IPS DF 6.9 (cell line): ENCODE results near the gene DPP6.

Source experiments
- DNase-seq: peaks from one replicate; pipeline ENCODE4 v3.0.0-alpha.2; 2013; ENCODE audit warnings: low read depth, low spot score
- H3K27ac ChIP-seq: one replicate; pipeline ENCODE4 v1.5.1; 2013; ENCODE audit warnings: low read length, control low read depth
- H3K27me3 ChIP-seq: 2 replicates; pipeline ENCODE4 v1.6.1; 2013; ENCODE audit warnings: mild to moderate bottlenecking, low read length; ENCODE audit not compliant: control insufficient read depth, insufficient read depth
- H3K36me3 ChIP-seq: 2 replicates; pipeline ENCODE4 v1.6.1; 2013; ENCODE audit warnings: low read length; ENCODE audit not compliant: control insufficient read depth, insufficient read depth
- H3K4me1 ChIP-seq: 2 replicates; pipeline ENCODE4 v1.6.1; 2013; ENCODE audit warnings: low read length; ENCODE audit not compliant: control insufficient read depth, insufficient read depth
- H3K4me3 ChIP-seq: 2 replicates; pipeline ENCODE4 v1.5.1; 2013; ENCODE audit warnings: mild to moderate bottlenecking, low read length
- H3K9me3 ChIP-seq: 2 replicates; pipeline ENCODE4 v1.6.1; 2013; ENCODE audit warnings: low read length, inconsistent platforms; ENCODE audit not compliant: control insufficient read depth, insufficient read depth
- WGBS: extraction: QIAGEN DNeasy Blood & Tissue Kit; methylation state at CpG from one replicate; pipeline ENCODE4 v1.1.7; 2013; ENCODE audit warnings: mixed read lengths, missing lambda C conversion rate; ENCODE audit not compliant: insufficient read length, insufficient coverage; 5-methylcytosine and 5-hydroxymethylcytosine counted together

Gene DPP6

DNA sequence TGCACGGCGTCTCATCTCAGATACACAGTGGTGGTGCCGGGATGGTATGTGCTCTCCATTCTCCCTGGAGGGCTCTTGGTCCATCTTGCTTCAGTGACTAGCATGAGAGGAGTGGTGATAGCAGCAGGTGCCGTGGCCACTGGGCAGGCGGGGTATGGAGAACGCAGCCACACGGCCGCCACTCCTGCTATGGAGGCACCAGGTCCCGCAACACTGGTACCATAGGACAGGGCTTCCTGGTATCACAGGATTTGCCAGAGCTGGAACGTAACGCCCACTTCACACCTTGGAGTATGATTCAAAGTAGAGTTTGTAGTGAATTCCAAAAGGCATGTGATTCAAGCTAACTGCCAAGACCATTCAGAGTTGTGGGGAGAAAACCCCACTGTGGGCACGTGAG lies 284.1 kb downstream of the DPP6 start:
- H3K36me3 ChIP-seq, result no peaks in the 10 kb centered on the region
- H3K4me1 ChIP-seq, result 0 out of 2 replicates have a peak, but pooled peaks cover 2% of the 10 kb centered on the region
- no peaks in the 10 kb centered on the region for H3K9me3 ChIP-seq
- DNase-seq, result no peak
- WGBS, result no CpG with 5 or more reads among the region's 12 CpGs
- H3K4me3 ChIP-seq, result no peak overlapping the region
- no peak overlapping the region for H3K27ac ChIP-seq
- no peaks in the 10 kb centered on the region for H3K27me3 ChIP-seq

DNA sequence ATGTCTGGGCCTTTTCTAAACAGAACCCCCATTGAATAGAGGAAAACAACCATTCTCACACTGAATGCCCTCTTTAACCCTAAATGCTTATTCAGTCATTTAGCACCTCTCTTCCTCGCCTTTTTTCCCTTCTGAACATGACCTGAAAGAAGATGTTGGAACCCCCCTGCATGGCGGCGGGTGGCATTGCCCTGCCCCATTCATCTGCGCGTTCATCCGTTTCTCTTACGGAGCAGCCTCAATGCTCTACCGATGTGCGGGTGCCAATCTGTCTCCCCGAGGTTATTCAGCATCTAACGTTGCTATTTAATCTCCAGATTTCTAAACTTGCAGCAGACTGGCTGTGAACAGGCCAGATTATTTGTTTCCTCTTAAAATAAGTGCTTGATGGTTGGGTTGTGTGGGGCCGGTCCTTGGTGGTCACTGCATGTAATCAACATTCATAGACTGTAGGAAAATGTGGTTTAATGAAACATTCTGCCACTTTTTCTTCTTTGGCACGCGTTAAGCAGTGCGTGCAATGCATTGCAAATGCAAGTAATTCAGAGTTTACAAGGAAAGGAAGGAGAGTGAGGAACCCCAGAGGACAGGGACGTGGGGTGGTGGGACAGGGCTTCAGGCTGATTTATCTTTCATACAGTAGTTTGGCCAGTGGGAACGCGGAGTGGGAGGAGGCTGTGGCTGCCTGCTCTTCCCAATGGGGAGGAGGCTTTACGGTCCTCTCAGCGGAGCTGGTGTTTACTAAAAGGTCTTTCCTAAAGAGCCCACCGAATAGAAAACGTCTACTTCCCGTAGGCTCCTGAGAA lies 286.7 kb downstream of the DPP6 start:
- no peak for DNase-seq
- H3K27me3 ChIP-seq, result no peaks in the 10 kb centered on the region
- H3K27ac ChIP-seq, result no peak overlapping the region
- H3K4me1 ChIP-seq, result 0 out of 2 replicates have a peak, but pooled peaks cover 2% of the 10 kb centered on the region
- H3K36me3 ChIP-seq, result no peaks in the 10 kb centered on the region
- H3K4me3 ChIP-seq, result no peak overlapping the region
- WGBS, result no CpG with 5 or more reads among the region's 23 CpGs
- no peaks in the 10 kb centered on the region for H3K9me3 ChIP-seq

DNA sequence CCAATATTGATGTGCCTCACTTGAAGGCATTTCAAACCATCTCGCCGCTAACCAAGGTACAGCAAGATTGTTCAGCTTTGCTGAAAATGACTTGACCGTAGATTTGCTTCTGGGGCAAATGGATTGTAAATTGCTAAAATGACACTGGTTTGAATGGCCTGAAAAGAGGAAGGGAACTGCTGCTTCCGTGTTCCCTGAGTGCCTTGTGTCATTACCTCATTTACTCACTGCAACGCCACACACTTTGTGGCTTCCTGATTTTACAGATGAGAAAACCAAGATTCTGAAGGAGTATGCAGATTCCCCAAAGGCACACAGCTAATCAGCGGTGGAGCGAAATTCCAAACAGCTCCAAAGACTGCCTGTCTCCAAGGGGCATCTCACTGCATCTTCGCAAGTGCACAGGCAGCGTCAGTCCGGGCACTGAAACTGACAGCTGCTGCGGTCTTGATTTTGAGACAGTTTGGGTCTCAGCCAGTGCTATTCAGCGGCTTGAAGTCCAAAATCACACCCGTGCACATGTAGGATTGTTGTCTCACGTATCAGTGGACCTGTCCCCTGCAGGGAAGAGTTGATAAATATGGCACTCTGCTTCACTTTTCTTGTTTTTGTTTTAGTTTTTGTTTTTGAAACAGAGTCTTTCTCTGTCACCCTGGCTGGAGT lies 290.9 kb downstream of the DPP6 start:
- no peaks in the 10 kb centered on the region for H3K36me3 ChIP-seq
- H3K27me3 ChIP-seq, result no peaks in the 10 kb centered on the region
- no peaks in the 10 kb centered on the region for H3K4me1 ChIP-seq
- DNase-seq, result no peak
- WGBS, result no CpG with 5 or more reads among the region's 14 CpGs
- no peak overlapping the region for H3K4me3 ChIP-seq
- no peak overlapping the region for H3K27ac ChIP-seq
- H3K9me3 ChIP-seq, result no peaks in the 10 kb centered on the region

DNA sequence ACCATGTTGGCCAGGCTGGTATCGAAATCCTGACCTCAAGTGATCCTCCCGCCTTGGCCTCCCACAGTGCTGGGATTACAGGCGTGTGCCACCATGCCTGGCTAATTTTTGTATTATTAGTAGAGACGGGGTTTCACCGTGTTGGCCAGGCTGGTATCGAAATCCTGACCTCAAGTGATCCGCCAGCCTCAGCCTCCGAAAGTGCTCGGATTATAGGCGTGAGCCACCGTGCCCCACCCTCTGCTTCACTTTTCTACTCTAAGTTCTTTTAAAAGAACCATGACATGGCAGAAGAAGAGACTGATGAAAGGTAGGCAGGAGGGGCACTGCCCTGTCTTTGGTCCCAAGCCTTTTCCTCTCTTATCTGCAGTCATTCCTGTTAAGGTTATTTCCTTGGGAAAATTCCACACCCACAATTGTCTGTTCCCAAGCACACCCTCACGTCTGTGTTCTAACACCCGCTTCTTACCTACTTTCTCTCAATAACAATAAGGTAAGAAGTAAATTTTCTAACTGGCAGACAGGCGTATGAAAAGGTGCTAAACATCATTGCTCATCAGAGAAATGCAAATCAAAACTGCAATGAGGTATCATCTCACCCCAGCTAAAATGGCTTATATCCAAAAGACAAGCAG lies 291.7 kb downstream of the DPP6 start:
- H3K27ac ChIP-seq, result no peak overlapping the region
- no peak overlapping the region for H3K4me3 ChIP-seq
- no peaks in the 10 kb centered on the region for H3K9me3 ChIP-seq
- no peaks in the 10 kb centered on the region for H3K4me1 ChIP-seq
- H3K36me3 ChIP-seq, result no peaks in the 10 kb centered on the region
- no peak for DNase-seq
- no peaks in the 10 kb centered on the region for H3K27me3 ChIP-seq
- no CpG with 5 or more reads among the region's 14 CpGs for WGBS

DNA sequence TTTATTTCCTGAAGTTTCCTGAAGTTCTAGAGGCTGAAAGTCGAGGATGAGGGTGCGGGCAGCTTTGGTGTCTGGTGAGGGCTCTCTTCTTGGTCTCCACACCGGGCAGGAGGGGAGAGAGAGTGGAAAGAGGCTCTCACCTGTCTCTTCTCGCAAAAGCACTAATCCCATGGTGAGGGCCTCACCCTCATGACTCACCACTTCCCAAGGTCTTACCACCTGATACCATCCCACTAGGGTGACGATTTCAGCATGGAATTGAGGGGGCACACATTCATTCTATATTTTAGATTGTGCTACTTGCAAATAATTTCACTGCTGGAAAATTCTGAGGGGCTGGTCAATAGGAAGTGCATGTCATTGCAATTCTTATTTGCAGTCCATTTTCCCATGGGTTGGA lies 292.9 kb downstream of the DPP6 start:
- no peaks in the 10 kb centered on the region for H3K36me3 ChIP-seq

DNA sequence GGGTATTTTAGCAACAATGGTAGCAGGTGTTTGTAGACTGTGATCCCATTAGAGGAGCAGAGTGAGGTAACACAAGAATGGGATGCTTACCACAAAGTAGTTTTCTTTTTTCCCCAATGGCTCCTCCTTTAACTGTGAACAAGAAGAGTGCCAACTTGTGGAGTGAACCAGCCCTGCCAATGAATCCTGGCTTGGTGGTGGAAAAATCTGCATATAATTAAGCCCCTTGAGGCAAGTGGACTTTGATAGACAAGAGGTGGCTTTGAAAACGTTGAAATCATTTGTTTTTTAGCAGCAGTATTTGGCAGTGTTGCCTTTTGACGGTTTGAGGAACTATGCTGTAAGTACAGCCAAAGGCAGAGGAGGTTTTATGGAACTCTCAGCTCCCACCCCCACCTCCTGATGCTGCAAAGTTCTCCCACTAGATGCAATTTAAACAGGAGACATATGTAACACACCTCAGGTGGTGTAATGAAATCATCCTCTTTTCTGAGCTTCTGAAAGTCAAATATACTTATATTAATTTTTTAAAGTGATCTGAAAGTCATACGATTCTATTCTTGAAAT lies 295.6 kb downstream of the DPP6 start:
- H3K36me3 ChIP-seq, result no peaks in the 10 kb centered on the region
- H3K27ac ChIP-seq, result no peak overlapping the region
- H3K4me3 ChIP-seq, result no peak overlapping the region
- H3K9me3 ChIP-seq, result no peaks in the 10 kb centered on the region
- H3K4me1 ChIP-seq, result no peaks in the 10 kb centered on the region
- DNase-seq, result no peak
- no CpG with 5 or more reads among the region's 3 CpGs for WGBS
- H3K27me3 ChIP-seq, result no peaks in the 10 kb centered on the region

More for the DNA sequence above, 292.9 kb downstream of the DPP6 start:
- H3K4me3 ChIP-seq, result no peak overlapping the region
- no peaks in the 10 kb centered on the region for H3K9me3 ChIP-seq
- WGBS, result no CpG with 5 or more reads among the region's 5 CpGs
- DNase-seq, result no peak
- H3K27ac ChIP-seq, result no peak overlapping the region
- H3K4me1 ChIP-seq, result no peaks in the 10 kb centered on the region
- H3K27me3 ChIP-seq, result no peaks in the 10 kb centered on the region

DNA sequence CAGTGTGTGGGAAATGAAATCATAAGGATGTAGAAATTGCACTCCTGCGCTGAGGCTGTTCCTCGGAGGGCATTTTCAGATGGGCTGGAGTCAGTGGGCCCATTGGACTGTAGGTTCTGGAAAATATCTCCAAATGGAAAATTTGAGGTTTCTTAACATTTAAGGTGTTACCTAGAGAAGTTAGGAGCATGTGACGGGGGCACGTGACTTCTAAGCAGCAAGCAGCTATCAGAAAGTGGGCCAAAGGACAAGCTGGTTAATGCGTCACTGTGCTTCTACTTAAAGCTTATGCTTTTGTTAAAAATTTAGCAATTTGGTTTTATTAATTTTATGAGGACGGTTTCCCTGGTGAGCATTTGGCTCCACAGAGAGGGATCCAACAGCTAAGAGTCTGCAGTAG lies 298.7 kb downstream of the DPP6 start:
- Histone ChIP-seq H3K36me3 (no peaks in the 10 kb centered on the region), H3K4me3 (no peak overlapping the region), H3K27me3 (no peaks in the 10 kb centered on the region), H3K27ac (no peak overlapping the region), H3K9me3 (no peaks in the 10 kb centered on the region), H3K4me1 (no peaks in the 10 kb centered on the region)
- no CpG with 5 or more reads among the region's 6 CpGs for WGBS
- no peak for DNase-seq

DNA sequence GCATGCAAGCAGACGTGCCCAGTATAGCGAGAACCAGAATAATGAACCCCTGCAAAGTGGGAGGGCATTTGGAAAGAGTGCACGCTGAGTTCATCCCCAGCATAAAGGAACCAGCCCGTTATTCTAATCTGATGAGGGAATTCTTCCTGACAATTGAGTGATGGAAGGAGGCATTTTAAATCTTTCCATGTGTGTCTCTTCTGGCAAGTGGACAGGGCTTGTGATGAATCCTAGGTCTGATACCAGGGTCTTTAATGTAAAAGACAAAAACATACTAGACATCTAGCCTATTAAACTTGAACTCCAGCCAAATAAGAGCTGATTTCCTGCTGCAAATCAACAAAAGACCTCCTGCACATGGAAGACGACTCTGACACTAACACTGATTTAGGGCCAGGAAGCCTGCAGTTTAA lies 301.2 kb downstream of the DPP6 start:
- no peaks in the 10 kb centered on the region for H3K36me3 ChIP-seq
- H3K27me3 ChIP-seq, result no peaks in the 10 kb centered on the region
- no peak overlapping the region for H3K4me3 ChIP-seq
- H3K9me3 ChIP-seq, result no peaks in the 10 kb centered on the region
- H3K4me1 ChIP-seq, result no peaks in the 10 kb centered on the region
- no peak for DNase-seq
- no peak overlapping the region for H3K27ac ChIP-seq
- WGBS, result no CpG with 5 or more reads among the region's 5 CpGs

DNA sequence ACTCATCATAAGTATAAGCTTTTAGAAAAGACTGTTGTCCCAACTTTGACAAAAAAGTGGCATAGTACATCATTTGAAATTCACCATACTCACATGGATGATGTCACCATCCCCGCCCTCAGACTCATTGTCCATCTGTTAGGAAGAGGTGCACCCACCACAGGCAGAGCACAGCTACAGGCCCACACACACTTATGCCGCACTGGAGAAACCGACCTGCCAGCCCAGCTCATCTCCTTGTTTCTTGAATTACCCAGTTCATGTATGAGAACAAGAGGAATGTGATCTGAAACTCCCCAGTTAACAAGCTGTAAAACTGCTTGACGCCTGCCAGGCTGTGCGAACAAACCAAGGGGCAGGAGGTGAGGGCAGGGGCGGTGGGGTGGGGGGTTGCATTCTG lies 312.0 kb downstream of the DPP6 start:
- Histone ChIP-seq H3K27ac (no peak overlapping the region), H3K9me3 (no peaks in the 10 kb centered on the region), H3K4me3 (no peak overlapping the region), H3K27me3 (no peaks in the 10 kb centered on the region), H3K4me1 (no peaks in the 10 kb centered on the region), H3K36me3 (no peaks in the 10 kb centered on the region)
- WGBS, result no CpG with 5 or more reads among the region's 6 CpGs
- no peak for DNase-seq

DNA sequence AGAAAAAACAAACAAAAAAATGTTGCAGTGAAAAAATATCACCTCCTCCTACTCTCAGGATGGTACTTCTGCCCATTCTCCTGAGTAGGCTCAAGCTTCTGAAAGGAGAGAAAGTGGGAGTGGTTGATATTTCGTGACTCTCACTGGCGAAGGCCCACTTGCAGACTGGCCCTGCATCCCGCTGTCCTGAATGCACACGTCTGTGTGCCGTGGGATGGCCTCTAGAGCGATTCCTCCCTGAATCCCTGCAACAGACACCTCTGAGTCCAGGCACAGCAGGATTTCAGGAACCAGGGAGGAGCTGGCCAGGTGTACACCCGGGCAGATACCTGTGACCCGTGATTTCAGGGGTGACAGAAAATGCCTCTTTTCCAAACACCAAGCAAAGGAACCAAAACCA lies 319.2 kb downstream of the DPP6 start:
- no peaks in the 10 kb centered on the region for H3K36me3 ChIP-seq
- H3K27me3 ChIP-seq, result no peaks in the 10 kb centered on the region
- no peak overlapping the region for H3K27ac ChIP-seq
- WGBS, result no CpG with 5 or more reads among the region's 8 CpGs
- no peaks in the 10 kb centered on the region for H3K9me3 ChIP-seq
- H3K4me3 ChIP-seq, result no peak overlapping the region
- H3K4me1 ChIP-seq, result peaks cover 4% of the 10 kb centered on the region
- DNase-seq, result no peak
